HFFc6 (cell line): ENCODE data around the gene GALNT11. TPM values are rescaled to one million over a fixed set of nuclear protein-coding genes. Genes with fewer than 3 reads are reported as not detected.

ENCODE experiments used
- DNase-seq: peaks from one replicate; pipeline ENCODE4 v3.0.0-alpha.2; 2018
- H3K27ac Mint-ChIP-seq: 2 replicates; pipeline ENCODE4 v1.8.0; 2020; ENCODE audit warnings: mild to moderate bottlenecking, mixed read lengths
- H3K27me3 Mint-ChIP-seq: 2 replicates; pipeline ENCODE4 v1.8.0; 2021; ENCODE audit warnings: mild to moderate bottlenecking, moderate library complexity, mixed read lengths; ENCODE audit not compliant: insufficient read depth
- H3K36me3 Mint-ChIP-seq: 2 replicates; pipeline ENCODE4 v1.8.0; 2021; ENCODE audit warnings: low read depth, mixed read lengths
- H3K4me1 Mint-ChIP-seq: 2 replicates; pipeline ENCODE4 v1.8.0; 2020; ENCODE audit warnings: low read depth, mixed read lengths
- H3K4me3 Mint-ChIP-seq: 2 replicates; pipeline ENCODE4 v1.8.0; 2020; ENCODE audit warnings: mild to moderate bottlenecking, moderate library complexity, mixed read lengths
- H3K9me3 Mint-ChIP-seq: 2 replicates; pipeline ENCODE4 v1.8.0; 2020; ENCODE audit warnings: mild to moderate bottlenecking, mixed read lengths
- CTCF ChIP-seq: fragments of 200-600 bp; sonication (generic); IDR thresholded peaks from 2 replicates; pipeline ENCODE4 v1.5.0; 2021; ENCODE audit warnings: antibody characterized with exemption, mild to moderate bottlenecking
- total RNA-seq, 6 experiments: library from RNA; stranded (reverse); fragmentation: NEBNext Ultra II Directional; extraction: Animal tissue kit (Norgen Biotek cat#: 25700); gene quantifications; 2 replicates in 1 of 6; 3 replicates in 5 of 6; pipeline ENCODE4 v1.2.3, GENCODE V29; 2021

The GALNT11 gene
- total RNA-seq, 6 experiments from 2014 or later = 21.8 to 27.7 (median 23.6) TPM

- peaks cover 3% of the 10 kb centered on the region for H3K27me3 Mint-ChIP-seq
- H3K4me1 Mint-ChIP-seq = peaks cover 36% of the 10 kb centered on the region
- no peak for TF ChIP-seq CTCF
- no peak overlapping the region; the same call in 1 of the 2 replicates for H3K4me3 Mint-ChIP-seq
- no peaks in the 10 kb centered on the region for H3K9me3 Mint-ChIP-seq
- H3K36me3 Mint-ChIP-seq = peaks cover 65% of the 10 kb centered on the region
- no peak overlapping the region for H3K27ac Mint-ChIP-seq
- no peak for DNase-seq
These were observed 117.6 kb downstream of the GALNT11 start for GRCh38 chr7:152142976-152143595.

DNA sequence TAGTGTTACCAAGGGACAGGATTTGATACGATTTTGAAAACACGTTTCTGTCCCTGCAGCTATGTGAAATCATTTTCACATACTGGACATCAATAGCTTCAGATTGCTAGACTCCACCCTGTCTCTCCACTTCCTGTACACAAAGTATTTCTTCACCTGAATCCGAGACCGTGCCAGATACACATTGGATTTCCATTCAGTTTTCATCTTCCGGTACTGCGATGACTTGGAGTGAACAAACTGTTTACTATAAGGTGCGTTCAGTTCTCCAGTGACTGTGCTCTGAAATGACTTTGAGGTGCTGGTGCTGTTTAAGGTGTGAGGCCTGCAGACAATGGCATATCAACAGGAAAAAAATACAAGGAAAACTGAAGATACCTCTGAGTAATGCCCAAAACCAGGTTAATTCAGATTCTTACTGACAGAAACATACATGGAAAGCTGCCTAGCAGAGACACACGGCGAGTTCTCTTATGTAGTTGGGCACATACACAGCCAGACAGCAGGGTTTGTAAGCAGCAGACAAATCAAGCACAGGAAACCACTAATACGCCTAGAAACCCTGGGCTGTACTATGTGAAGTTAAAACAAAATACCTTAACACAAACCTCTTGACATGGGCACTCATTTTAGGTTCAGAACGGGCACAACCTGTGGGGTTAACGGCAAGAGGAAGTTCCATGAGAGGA is 119.2 kb downstream of the GALNT11 start:
- Mint-ChIP-seq H3K27me3 (peaks cover 4% of the 10 kb centered on the region; the same call in 1 of the 2 replicates), H3K27ac (no peak overlapping the region), H3K4me1 (peaks cover 36% of the 10 kb centered on the region), H3K36me3 (peaks cover 66% of the 10 kb centered on the region), H3K9me3 (no peaks in the 10 kb centered on the region), H3K4me3 (no peak overlapping the region)
- TF ChIP-seq CTCF = no peak
- no peak for DNase-seq

DNA sequence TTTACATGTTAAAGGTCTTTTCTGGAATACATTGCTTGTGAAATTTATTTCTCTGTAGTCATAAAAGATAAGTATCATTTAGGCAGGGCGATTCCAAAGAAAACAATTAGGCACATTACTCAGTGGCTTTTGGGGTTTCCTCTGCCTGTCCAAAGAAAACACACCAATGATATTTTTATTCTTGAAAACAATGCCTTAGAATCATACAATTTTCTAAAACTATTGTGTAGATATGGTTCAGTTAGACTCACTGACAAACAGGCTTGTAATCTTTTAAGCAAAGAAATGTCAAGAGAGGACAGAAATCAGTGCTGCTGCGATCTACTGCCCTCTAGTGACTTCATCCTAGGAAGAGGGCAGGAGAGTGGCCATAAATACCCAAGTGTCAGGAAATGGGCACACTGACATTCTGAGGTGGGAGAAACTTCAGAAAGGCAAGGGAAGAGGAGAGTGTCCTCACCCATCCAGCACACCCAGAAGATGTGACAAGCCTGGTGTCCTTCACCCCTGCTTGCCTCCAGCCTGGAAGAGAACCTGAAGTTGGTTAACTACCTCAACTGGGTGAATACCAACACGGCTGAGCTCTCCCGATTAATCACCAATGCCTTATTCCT is 120.5 kb downstream of the GALNT11 start:
- DNase-seq = peak; percentile 88
- Mint-ChIP-seq H3K4me1 (peaks cover 36% of the 10 kb centered on the region), H3K36me3 (peaks cover 67% of the 10 kb centered on the region), H3K27ac (peak overlapping the region; percentile 29), H3K27me3 (peaks cover 2% of the 10 kb centered on the region; the same call in 1 of the 2 replicates), H3K4me3 (no peak overlapping the region), H3K9me3 (no peaks in the 10 kb centered on the region)
- peak; percentile 80 for TF ChIP-seq CTCF

- no peak overlapping the region for H3K27ac Mint-ChIP-seq
- no peak for DNase-seq
- H3K36me3 Mint-ChIP-seq = peaks cover 64% of the 10 kb centered on the region
- no peaks in the 10 kb centered on the region for H3K9me3 Mint-ChIP-seq
- H3K27me3 Mint-ChIP-seq = peaks cover 2% of the 10 kb centered on the region; the same call in 1 of the 2 replicates
- no peak overlapping the region for H3K4me3 Mint-ChIP-seq
- no peak for TF ChIP-seq CTCF
- peaks cover 26% of the 10 kb centered on the region for H3K4me1 Mint-ChIP-seq
These were observed 123.2 kb downstream of the GALNT11 start for GRCh38 chr7:152148706-152149105.

DNA sequence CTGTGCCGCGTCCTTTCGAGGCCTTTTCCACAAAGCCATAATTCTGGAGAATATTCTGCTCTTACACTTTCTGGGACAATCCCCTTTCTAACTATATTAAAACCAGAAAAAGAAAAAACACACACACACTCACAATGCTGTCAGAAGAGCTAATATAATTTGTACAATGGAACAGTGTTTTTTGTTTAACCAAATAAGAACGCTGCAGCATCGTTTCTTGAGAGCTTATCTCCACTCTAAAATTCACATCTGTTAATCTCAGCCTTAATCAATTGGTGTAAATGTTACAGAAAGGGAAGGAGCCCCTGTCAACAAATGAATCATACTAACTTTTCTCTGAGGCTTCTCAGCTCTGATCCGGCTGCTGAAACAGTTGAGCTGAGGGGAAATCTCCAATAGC is 123.9 kb downstream of the GALNT11 start:
- TF ChIP-seq CTCF = no peak
- peaks cover 25% of the 10 kb centered on the region for H3K4me1 Mint-ChIP-seq
- DNase-seq = no peak
- H3K36me3 Mint-ChIP-seq = peaks cover 67% of the 10 kb centered on the region
- no peaks in the 10 kb centered on the region for H3K9me3 Mint-ChIP-seq
- H3K4me3 Mint-ChIP-seq = no peak overlapping the region
- H3K27me3 Mint-ChIP-seq = peaks cover 2% of the 10 kb centered on the region; the same call in 1 of the 2 replicates
- no peak overlapping the region for H3K27ac Mint-ChIP-seq
